C1 segment of cervical spinal cord (tissue), 14 donors: ENCODE measurements around the gene NUP58.

Experiments used
- DNase-seq, 14 donors: peaks; one replicate each; lab custom pipeline; 2025; lab: John Stamatoyannopoulos, UW

NUP58 gene, protein sequence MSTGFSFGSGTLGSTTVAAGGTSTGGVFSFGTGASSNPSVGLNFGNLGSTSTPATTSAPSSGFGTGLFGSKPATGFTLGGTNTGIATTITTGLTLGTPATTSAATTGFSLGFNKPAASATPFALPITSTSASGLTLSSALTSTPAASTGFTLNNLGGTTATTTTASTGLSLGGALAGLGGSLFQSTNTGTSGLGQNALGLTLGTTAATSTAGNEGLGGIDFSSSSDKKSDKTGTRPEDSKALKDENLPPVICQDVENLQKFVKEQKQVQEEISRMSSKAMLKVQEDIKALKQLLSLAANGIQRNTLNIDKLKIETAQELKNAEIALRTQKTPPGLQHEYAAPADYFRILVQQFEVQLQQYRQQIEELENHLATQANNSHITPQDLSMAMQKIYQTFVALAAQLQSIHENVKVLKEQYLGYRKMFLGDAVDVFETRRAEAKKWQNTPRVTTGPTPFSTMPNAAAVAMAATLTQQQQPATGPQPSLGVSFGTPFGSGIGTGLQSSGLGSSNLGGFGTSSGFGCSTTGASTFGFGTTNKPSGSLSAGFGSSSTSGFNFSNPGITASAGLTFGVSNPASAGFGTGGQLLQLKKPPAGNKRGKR

DNA sequence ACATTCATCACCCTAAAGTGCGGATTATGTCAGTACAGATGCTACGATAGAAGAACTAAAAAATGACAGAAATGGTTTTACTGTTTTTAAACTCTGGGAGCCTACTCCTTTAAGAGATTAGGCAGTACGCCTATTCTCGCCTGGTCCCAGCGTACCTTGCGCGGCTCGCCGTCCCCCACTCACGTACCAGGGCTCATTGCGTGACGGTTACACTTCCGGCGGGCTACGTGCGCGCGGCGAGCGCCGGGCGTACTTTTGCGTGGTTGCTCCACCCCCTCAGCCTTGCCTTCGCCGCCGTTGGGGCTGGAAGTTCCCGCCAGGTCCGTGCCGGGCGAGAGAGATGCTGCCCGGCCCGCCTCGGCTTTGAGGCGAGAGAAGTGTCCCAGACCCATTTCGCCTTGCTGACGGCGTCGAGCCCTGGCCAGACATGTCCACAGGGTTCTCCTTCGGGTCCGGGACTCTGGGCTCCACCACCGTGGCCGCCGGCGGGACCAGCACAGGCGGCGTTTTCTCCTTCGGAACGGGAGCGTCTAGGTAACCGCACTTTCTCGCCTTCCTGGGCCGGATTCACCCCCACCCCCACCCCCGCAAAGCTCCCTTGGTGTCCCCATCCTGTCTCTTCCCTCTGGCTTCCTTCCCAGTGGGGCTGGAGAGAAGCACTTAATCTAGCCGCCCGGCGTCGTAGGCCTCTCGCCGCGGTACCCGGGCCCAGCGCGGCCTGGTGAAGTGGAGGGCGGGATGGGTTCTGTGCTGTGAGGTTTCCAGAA, at the start of gene NUP58:
Gene NUP58 (plus strand): TSS at position 279 of the 767 bp plus-strand sequence. CDS start 149 bp downstream, at position 428.
- peak; percentile 58 to 96 (median 92) for DNase-seq

DNA sequence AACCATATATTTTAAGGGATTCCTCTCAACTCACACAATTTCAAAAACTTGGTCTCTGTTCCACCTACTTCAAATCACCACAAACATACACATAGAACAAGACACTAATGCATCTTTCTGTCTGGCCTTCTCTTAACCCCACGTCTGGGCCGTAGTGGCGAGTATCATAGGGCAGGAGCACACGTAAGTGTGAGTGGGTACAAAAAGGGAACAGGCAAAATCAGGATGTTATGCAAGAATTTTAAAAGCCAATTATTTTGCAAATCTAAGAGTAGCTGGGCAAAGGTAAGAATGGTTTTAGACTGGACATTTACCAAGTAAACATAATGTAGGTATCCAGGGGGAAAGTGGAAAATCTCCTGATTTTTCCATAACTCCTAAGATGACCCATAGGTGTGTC, 49.2 kb upstream of the NUP58 start:
- DNase-seq = no peak

DNA sequence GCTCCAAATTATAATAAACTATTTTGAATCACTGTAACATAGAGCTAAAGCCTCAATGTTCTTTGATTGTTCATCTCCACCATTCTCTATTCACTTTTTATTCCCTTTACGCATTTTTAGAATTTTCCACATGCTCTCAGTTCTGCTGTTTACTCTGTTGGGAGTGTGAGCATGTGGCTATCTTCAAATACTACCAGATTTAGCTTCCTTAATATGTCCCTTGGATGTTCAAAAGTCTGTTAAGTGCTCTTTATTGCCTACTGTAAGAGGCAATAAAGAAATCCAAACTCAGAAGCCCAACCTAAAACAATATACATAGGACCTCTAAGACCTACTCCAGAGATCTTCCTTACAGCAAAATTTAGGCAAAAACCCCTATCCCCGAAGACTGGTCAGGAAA, 48.7 kb upstream of the NUP58 start:
- no peak for DNase-seq

DNA sequence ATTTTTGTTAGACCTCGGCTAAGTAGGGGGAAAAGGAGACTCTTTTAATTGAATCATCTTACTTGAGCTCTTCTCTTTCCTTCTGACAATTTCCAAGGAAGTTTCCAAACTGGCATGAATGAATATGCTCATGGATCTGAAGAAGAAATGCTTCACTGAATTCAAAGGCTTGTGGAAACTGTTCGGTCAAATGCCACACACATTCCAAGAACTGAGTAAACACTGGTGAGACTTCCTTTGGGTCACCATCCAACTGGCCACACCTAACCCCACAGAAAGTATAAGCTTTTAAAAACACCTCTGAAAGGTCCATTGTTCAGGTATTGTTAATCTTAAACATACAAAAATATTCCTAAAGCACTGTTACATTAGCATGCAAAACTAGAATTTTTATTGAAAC, 47.7 kb upstream of the NUP58 start:
- no peak for DNase-seq

DNA sequence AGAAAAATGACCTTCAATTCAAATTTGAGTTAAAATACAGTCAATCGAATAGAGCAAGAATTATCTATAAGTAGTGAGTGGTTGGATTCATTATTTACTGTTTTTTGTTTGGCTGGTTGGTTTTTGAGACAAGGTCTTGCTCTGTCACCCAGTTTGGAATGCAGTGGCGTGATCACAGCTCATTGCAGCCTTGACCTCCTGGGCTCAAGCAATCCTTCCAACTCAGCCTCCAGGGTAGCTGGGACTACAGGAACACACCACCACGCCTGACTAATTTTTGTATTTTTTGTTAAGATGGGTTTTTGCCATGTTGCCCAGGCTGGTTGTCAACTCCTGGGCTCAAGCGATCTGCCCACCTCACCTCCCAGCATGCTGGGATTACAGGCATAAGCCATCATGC, 39.2 kb upstream of the NUP58 start:
- no peak for DNase-seq

DNA sequence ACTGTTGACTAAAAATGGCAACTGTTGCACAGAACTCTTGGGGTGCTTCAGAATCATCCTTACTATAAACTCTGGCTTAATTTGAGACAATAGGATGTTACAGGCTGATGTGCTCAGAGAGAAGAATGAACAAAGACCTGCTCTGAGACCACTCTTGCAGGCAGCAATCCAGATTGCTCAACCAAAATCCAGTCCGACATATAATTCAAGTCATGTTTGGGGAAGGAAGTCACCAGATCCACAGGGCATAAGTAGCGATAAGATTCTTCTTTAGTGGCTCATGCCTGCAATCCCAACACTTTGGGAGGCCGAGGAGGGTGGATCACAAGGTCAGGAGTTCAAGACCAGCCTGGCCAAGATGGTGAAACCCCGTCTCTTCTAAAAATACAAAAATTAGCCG, 34.7 kb upstream of the NUP58 start:
- no peak for DNase-seq

DNA sequence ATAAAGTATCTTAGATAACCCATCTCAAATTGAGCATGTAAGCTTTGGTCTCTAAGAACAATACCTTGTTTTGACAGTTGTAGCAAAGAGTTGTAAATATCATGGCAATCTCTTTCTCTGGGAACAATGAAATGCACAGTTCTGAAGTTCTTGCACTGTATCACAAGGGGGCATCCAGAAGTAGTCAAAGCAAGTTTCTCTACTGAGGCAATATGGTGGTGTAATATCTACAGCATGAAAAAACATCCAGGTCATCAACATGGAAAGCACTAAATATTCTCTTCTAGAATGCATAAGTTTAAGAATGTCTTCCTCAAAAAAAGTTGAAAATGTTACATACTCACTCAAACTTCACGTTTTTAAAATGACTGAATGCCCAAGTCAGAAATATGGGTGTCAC, 33.7 kb upstream of the NUP58 start:
- no peak for DNase-seq

DNA sequence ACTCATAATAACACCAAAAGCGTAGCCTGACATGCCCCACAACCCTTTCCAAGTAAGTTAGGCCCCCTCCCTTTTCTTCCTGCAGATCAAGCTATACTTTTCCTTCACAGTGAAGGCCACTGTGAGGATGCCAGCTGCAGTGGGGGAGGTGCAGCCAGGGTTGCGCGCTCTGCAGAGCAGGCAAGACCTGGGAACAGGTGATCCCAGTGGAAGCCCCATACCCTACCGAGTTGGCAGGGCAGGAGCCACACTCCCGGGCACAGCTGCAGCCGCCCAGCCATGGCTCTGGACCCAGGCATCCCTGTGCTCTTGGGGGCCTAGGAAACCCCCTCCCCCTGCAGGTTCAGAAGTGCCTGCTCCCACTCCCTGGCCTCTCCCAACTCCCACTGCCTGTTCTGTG, 32.9 kb upstream of the NUP58 start:
- DNase-seq = no peak

DNA sequence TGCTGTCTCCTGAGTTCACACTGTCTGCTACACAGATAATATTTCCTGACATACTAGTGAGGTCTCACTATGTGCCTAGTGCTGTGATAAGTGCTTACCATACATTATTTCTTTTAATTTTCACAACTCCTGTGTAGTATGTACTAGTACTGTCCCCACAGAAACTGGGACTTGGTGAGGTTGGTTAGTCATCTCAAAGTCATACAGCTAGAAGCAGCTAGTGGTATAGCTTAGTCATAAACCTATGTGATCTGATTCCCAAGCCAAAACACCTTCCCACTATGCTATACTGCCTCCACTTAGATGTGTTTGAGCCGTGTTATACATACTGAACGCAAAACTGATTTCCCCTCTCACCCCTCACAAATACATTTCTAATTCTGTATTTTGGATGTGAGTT, 24.7 kb upstream of the NUP58 start:
- no peak for DNase-seq

DNA sequence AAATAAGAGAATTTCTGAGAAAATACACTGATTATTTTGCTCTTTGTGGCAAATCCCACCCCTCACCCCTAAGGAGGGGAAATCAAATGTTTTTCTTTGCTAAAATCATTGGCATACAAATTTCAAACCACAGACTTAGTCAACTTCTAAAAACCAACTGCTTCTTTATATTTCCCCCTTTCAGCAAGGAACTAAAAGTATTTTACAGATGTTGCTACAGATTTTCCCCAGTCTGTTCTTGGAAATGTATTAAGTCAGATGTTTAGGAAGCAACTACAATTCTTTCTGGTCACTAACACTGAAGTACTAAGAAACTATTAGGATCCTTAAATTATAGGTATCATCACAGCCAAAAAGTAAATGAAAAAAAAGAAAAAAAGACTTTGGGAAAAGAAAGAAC, 21.0 kb upstream of the NUP58 start:
- DNase-seq = no peak

DNA sequence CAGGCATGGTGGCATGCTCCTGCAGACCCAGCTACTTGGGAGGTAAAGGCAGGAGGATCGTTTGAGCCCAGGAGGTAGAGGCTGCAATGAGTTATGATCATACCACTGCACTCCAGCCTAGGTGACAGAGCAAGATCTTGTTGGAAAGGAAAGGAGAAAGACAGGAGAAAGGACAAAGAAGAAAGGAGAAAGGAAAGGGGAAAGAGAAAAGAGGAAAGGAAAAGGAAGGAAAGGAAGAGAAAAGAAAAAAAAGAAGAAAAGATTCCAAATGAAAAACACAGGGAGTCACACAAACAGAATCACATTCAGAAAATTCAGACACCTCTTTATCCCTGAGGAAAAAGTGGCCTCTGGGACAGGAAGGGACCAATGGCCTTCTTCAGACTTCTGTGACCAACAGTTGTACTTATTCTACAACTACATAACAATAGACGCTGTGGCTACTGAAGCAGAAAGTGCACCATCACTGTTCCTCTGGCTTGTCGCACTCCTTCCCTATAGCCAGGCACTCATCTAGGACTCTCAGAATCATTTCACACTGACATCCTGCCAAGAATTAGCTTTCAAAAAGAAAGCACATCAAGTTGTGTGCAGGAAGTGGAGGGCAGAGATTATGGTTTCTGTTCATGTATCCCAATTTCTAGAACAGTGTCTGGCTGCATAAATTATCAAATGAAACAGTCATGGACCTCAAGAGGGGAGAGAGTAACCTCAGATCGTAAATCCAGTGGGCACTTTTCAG, 20.1 kb upstream of the NUP58 start:
- no peak for DNase-seq

DNA sequence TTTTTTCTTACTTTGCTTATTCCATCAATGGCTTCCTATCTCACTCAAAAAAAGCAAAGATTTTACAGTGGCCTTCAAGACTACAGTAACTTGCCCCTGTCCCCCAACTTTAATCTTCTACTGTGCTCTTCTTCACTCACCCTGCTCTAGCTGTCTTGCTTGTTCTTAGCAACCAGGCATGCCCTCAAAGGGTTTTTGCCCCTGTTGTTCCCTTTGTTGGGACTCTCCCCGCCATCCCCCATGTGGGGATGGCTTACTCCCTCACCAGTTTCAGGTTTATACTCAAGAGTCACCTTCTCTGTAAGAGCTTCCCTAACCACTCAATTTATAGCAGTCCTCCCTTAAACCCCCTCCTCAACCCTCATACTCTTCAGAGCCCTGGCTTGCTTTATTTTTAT, 19.5 kb upstream of the NUP58 start:
- DNase-seq = no peak

DNA sequence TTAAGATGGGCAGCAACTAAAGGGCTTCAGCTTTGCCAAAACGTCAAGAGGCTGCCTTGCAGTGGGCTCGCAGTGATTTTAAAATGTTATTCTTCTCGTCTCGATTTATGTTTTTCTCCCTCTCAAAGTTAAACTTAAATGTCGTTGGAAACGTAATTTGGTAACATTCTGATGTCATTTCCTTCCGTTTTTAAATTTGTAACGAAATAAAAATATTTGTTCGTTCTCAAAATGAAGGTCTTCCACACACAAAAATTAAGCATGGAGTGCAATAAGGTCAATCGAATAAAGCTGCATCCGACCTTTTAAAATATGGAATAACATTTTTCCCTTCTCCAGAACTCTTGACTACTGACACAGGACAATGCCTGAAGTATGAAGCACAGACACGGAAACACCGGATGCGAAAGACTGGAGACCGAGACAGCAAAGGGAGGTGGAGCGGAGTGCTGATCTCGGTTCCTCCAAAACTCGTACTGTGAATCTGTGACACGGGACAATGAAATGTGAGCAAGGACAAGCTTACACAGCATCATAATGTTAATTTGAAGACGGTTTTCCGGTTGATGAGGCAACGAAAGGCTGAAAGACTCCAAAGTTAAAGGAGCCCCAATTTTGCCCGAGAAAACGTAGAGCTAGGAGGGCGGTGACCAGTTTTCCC, 15.0 kb upstream of the NUP58 start:
- DNase-seq = peak in 6 of 14 donors; percentile 8 to 48 (median 28)

DNA sequence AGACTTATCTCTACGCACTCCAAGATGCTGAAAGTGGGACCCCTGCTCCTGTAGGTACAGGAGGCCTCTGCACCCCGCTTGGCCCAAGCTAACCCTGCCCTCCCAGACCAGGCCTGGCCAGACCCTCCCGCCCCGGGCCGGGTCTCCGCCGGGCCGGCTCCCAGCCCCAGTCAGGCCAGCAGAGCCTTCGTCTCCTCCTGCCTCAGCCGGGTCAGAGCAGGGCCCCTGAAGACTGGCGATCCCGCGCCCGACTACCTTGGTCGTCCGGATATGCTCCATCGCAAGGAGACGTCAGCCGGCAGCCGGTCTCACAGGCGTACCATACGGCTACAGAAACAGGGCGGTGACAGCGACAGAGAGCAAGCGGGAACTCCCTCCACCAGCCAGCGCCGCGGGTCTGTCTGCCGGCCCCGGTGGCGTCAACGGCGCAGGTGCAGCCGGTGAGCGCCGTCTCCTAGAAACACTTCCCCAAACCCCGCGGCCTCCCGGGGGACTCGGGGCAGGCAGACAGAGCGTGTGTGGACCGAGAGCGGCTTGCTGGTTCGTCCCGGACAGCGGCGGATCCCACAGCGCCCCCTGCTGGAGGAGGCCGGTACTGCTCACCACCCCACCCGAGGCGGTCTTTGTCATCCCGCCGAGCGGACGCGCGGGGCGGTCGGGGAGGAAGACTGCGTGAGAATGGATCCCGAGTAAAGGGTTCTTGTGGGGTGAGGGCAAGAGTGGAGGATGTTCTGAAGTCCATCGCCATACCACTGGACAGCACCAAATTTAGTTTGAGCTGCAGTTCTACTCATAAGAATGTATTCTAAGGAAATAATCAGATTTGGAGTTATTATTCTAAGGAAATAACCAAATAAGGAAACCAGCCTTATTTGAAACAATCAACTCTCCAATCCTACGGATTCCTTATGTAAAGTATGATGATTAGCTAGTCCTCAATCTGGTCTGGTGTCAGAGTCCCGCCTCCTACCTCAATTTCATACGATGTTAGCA, 14.2 kb upstream of the NUP58 start, which contains the start of gene MTMR6:
Gene MTMR6 (minus strand): TSS at position 520 of the 993 bp plus-strand sequence. CDS start 241 bp downstream, at position 279.
- DNase-seq = peak; percentile 75 to 94 (median 89)

DNA sequence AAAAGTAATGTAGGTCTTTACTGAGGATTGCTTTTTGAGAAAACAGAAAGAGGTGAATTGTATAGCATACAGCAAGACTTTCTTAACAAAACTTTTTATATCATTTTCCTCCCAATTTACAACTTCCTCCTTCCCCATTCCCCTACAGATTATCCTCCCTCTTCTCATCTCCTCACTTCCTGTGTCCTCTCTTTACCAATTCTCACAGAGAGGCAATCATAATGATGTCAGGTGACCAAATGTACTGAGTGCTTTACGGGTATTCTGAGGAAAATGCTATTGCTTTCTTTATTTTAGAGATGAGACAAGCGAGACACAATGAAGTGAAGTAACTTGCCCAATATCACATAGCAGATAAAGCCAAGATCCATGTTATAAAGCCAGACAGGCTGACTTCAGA, 12.5 kb upstream of the NUP58 start:
- DNase-seq = no peak

DNA sequence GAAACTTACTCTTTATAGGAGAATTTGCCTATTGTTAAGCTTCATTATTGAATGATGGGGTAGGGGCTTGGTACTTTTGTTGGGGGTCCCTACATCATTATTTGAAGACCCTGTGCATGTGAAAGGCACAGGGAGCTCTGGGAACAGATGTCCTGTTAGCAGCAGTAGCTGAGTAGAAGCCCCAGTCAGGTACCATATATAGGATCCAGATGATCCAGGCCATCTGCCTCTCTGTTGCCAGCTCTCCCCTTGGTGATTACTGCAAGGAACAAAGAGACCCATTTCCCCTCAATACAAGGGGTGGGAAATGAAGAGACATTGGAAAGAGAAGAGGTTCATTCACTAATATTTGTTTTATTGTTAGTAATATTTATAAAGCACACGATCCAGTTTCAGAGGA, 9.7 kb upstream of the NUP58 start:
- DNase-seq = no peak

DNA sequence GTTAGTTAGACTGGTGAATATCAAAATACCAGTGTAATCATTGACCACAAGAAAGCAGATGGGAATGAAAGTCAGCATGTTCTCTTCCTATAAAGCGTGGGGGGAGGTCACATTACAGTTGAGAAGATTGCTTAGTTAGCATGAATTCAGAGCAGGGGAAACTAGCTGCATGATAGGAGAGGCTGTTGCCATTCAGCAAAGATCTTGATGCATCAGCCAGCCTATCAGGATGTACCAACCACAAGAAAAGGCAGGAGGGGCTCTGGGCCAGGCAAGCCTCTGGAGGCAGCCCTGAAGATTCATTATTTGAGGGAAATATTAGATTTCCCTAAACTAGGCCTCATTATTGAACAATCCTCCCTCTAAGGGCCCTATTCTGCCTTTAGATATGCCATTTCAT, 9.1 kb upstream of the NUP58 start:
- no peak for DNase-seq

DNA sequence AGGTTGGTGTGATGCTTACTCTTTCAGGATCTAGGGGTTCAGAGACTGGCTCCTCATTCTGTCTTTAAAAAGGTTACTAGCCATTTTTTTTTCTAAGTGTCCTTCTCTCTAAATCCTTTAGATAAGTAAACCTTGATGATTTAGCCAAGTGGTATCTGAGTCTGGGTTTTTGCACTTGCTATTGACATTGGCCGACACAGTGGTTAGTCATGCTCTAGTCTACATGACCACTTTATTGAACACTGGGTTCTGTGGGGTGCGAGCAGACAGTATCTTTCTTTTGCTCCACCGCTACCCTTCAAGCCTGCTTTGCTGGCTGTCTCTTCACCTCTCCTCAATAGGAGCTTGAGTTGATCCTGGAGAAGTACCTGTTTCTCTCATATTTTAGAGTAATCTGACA, 6.2 kb upstream of the NUP58 start:
- DNase-seq = no peak

DNA sequence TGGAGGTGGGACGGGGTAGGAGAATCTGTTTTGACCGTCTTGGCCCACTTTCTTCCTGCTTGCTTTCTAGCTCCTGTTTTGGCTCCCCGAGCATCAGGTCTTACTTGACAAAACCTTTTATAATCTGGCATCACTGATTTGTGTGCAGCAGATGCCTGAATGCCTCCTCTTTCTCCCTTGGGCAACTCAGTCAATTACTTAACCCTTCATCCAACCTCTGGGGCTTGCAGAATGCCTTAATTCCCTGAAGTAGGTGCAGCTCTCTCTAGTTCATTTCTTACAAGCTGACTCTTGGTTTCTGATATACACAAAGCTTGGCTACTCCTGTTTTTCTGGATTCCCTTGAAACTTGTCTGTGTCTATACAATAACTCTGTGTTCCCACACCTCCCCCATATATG, 5.7 kb upstream of the NUP58 start:
- no peak for DNase-seq

DNA sequence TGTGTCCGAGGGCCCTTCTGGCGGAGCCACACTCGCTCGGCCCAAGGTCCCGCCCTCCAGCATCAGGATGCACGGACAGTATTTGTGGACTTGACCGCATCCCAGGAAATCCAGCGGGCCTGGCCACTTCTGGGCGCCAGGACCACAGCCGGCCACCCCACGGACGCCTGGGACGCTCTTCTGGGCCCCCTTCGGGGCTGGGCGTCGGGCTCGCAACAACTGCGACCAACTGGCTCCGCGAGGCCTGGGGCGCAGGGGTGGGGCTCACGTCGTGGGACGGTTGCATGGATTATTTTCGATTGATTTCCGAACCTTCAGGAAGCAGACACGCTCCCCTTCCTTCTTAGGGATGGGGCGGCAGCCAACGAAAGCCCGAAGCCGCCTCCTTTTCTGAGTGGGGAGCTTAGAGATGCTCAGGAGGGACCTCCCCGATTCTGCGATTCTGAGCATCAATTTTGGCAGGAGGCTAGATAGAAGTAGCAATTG, 521 bp upstream of the NUP58 start:
- DNase-seq = peak in 10 of 14 donors; percentile 9 to 74 (median 66)
